ENCODE data around the gene GULP1. TPM values are rescaled to one million over a fixed set of nuclear protein-coding genes. Genes with fewer than 3 reads are reported as not detected.
A peak's percentile ranks its signal among the peaks of the same experiment; 100 is the strongest.

Gene GULP1
- total and polyA plus RNA-seq, 4 donors = 25.3 to 78.2 (median 48.2) TPM

- WGBS (ENCODE audit: insufficient coverage) = 88% methylated on average over 1 of the region's 1 CpG
- H3K27me3 ChIP-seq (ENCODE audit: control insufficient read depth, insufficient read depth, low read length) = no peaks in the 10 kb centered on the region
- H3K9me3 ChIP-seq (ENCODE audit: control insufficient read depth, insufficient read depth, low read length) = no peaks in the 10 kb centered on the region
- H3K4me3 ChIP-seq (ENCODE audit: low read depth, low read length) = no peak overlapping the region
- no peak for DNase-seq (ENCODE audit: low read depth in 4 of 6, low spot score in 6 of 6)
- H3K27ac ChIP-seq (ENCODE audit: low read depth, low read length) = no peak overlapping the region
- no peaks in the 10 kb centered on the region for H3K4me1 ChIP-seq (ENCODE audit: control insufficient read depth, insufficient read depth, low read length)
- no peaks in the 10 kb centered on the region for H3K36me3 ChIP-seq (ENCODE audit: control insufficient read depth, insufficient read depth, low read length)
These were observed 139.0 kb downstream of the GULP1 start for GRCh38 chr2:188430705-188431104.

- no peaks in the 10 kb centered on the region for H3K36me3 ChIP-seq (ENCODE audit: control insufficient read depth, insufficient read depth, low read length)
- WGBS (ENCODE audit: insufficient coverage) = no CpG with 5 or more reads among the region's 1 CpG
- H3K27ac ChIP-seq (ENCODE audit: low read depth, low read length) = no peak overlapping the region
- H3K9me3 ChIP-seq (ENCODE audit: control insufficient read depth, insufficient read depth, low read length) = no peaks in the 10 kb centered on the region
- no peak for DNase-seq (ENCODE audit: low read depth in 4 of 6, low spot score in 6 of 6)
- H3K27me3 ChIP-seq (ENCODE audit: control insufficient read depth, insufficient read depth, low read length) = no peaks in the 10 kb centered on the region
- H3K4me1 ChIP-seq (ENCODE audit: control insufficient read depth, insufficient read depth, low read length) = no peaks in the 10 kb centered on the region
- H3K4me3 ChIP-seq (ENCODE audit: low read depth, low read length) = no peak overlapping the region
These were observed 142.3 kb downstream of the GULP1 start for GRCh38 chr2:188434018-188434417.

- WGBS (ENCODE audit: insufficient coverage) = no CpG with 5 or more reads among the region's 2 CpGs
- Histone ChIP-seq H3K36me3 (ENCODE audit: control insufficient read depth, insufficient read depth, low read length) (no peaks in the 10 kb centered on the region), H3K27ac (ENCODE audit: low read depth, low read length) (no peak overlapping the region), H3K9me3 (ENCODE audit: control insufficient read depth, insufficient read depth, low read length) (no peaks in the 10 kb centered on the region), H3K4me1 (ENCODE audit: control insufficient read depth, insufficient read depth, low read length) (no peaks in the 10 kb centered on the region), H3K27me3 (ENCODE audit: control insufficient read depth, insufficient read depth, low read length) (no peaks in the 10 kb centered on the region), H3K4me3 (ENCODE audit: low read depth, low read length) (no peak overlapping the region)
- no peak for DNase-seq (ENCODE audit: low read depth in 4 of 6, low spot score in 6 of 6)
These were observed 143.4 kb downstream of the GULP1 start for GRCh38 chr2:188435115-188435514.

- Histone ChIP-seq H3K9me3 (ENCODE audit: control insufficient read depth, insufficient read depth, low read length) (no peaks in the 10 kb centered on the region), H3K4me3 (ENCODE audit: low read depth, low read length) (no peak overlapping the region), H3K36me3 (ENCODE audit: control insufficient read depth, insufficient read depth, low read length) (no peaks in the 10 kb centered on the region), H3K4me1 (ENCODE audit: control insufficient read depth, insufficient read depth, low read length) (no peaks in the 10 kb centered on the region), H3K27me3 (ENCODE audit: control insufficient read depth, insufficient read depth, low read length) (no peaks in the 10 kb centered on the region), H3K27ac (ENCODE audit: low read depth, low read length) (no peak overlapping the region)
- DNase-seq (ENCODE audit: low read depth in 4 of 6, low spot score in 6 of 6) = no peak
- no CpG with 5 or more reads among the region's 3 CpGs for WGBS (ENCODE audit: insufficient coverage)
These were observed 145.9 kb downstream of the GULP1 start for GRCh38 chr2:188437537-188437936.

GRCh38 chr2:188439986-188440385, 148.3 kb downstream of the GULP1 start:
- Histone ChIP-seq H3K27ac (ENCODE audit: low read depth, low read length) (no peak overlapping the region), H3K9me3 (ENCODE audit: control insufficient read depth, insufficient read depth, low read length) (no peaks in the 10 kb centered on the region), H3K4me1 (ENCODE audit: control insufficient read depth, insufficient read depth, low read length) (no peaks in the 10 kb centered on the region), H3K27me3 (ENCODE audit: control insufficient read depth, insufficient read depth, low read length) (no peaks in the 10 kb centered on the region), H3K4me3 (ENCODE audit: low read depth, low read length) (no peak overlapping the region), H3K36me3 (ENCODE audit: control insufficient read depth, insufficient read depth, low read length) (no peaks in the 10 kb centered on the region)
- no peak for DNase-seq (ENCODE audit: low read depth in 4 of 6, low spot score in 6 of 6)

GRCh38 chr2:188440849-188441248, 149.2 kb downstream of the GULP1 start:
- no CpG with 5 or more reads among the region's 3 CpGs for WGBS (ENCODE audit: insufficient coverage)
- H3K4me1 ChIP-seq (ENCODE audit: control insufficient read depth, insufficient read depth, low read length) = no peaks in the 10 kb centered on the region
- no peaks in the 10 kb centered on the region for H3K9me3 ChIP-seq (ENCODE audit: control insufficient read depth, insufficient read depth, low read length)
- no peaks in the 10 kb centered on the region for H3K36me3 ChIP-seq (ENCODE audit: control insufficient read depth, insufficient read depth, low read length)
- no peak overlapping the region for H3K27ac ChIP-seq (ENCODE audit: low read depth, low read length)
- DNase-seq (ENCODE audit: low read depth in 4 of 6, low spot score in 6 of 6) = no peak
- no peaks in the 10 kb centered on the region for H3K27me3 ChIP-seq (ENCODE audit: control insufficient read depth, insufficient read depth, low read length)
- H3K4me3 ChIP-seq (ENCODE audit: low read depth, low read length) = no peak overlapping the region

GRCh38 chr2:188441288-188441947, 149.7 kb downstream of the GULP1 start:
- Histone ChIP-seq H3K27ac (ENCODE audit: low read depth, low read length) (no peak overlapping the region), H3K9me3 (ENCODE audit: control insufficient read depth, insufficient read depth, low read length) (no peaks in the 10 kb centered on the region), H3K27me3 (ENCODE audit: control insufficient read depth, insufficient read depth, low read length) (no peaks in the 10 kb centered on the region), H3K36me3 (ENCODE audit: control insufficient read depth, insufficient read depth, low read length) (no peaks in the 10 kb centered on the region), H3K4me3 (ENCODE audit: low read depth, low read length) (no peak overlapping the region), H3K4me1 (ENCODE audit: control insufficient read depth, insufficient read depth, low read length) (no peaks in the 10 kb centered on the region)
- no peak for DNase-seq (ENCODE audit: low read depth in 4 of 6, low spot score in 6 of 6)
- no CpG with 5 or more reads among the region's 1 CpG for WGBS (ENCODE audit: insufficient coverage)

GRCh38 chr2:188443207-188443606, 151.5 kb downstream of the GULP1 start:
- peak in 1 of 6 donors; percentile 14 for DNase-seq (ENCODE audit: low read depth in 4 of 6, low spot score in 6 of 6)
- H3K4me1 ChIP-seq (ENCODE audit: control insufficient read depth, insufficient read depth, low read length) = no peaks in the 10 kb centered on the region
- no peaks in the 10 kb centered on the region for H3K27me3 ChIP-seq (ENCODE audit: control insufficient read depth, insufficient read depth, low read length)
- 27% methylated on average over 2 of the region's 3 CpGs for WGBS (ENCODE audit: insufficient coverage)
- H3K4me3 ChIP-seq (ENCODE audit: low read depth, low read length) = no peak overlapping the region
- no peaks in the 10 kb centered on the region for H3K9me3 ChIP-seq (ENCODE audit: control insufficient read depth, insufficient read depth, low read length)
- H3K36me3 ChIP-seq (ENCODE audit: control insufficient read depth, insufficient read depth, low read length) = no peaks in the 10 kb centered on the region
- H3K27ac ChIP-seq (ENCODE audit: low read depth, low read length) = no peak overlapping the region

GRCh38 chr2:188444106-188444835, 152.6 kb downstream of the GULP1 start:
- no peaks in the 10 kb centered on the region for H3K27me3 ChIP-seq (ENCODE audit: control insufficient read depth, insufficient read depth, low read length)
- no peaks in the 10 kb centered on the region for H3K4me1 ChIP-seq (ENCODE audit: control insufficient read depth, insufficient read depth, low read length)
- DNase-seq (ENCODE audit: low read depth in 4 of 6, low spot score in 6 of 6) = no peak
- H3K27ac ChIP-seq (ENCODE audit: low read depth, low read length) = no peak overlapping the region
- WGBS (ENCODE audit: insufficient coverage) = no CpG with 5 or more reads among the region's 3 CpGs
- no peak overlapping the region for H3K4me3 ChIP-seq (ENCODE audit: low read depth, low read length)
- no peaks in the 10 kb centered on the region for H3K36me3 ChIP-seq (ENCODE audit: control insufficient read depth, insufficient read depth, low read length)
- H3K9me3 ChIP-seq (ENCODE audit: control insufficient read depth, insufficient read depth, low read length) = peaks cover 1% of the 10 kb centered on the region

- DNase-seq (ENCODE audit: low read depth in 4 of 6, low spot score in 6 of 6) = peak in 2 of 6 donors; percentile 33 to 87
- WGBS (ENCODE audit: insufficient coverage) = no CpG with 5 or more reads among the region's 1 CpG
These were observed 157.9 kb downstream of the GULP1 start for GRCh38 chr2:188449561-188449960.

More at GRCh38 chr2:188449561-188449960, 157.9 kb downstream of the GULP1 start:
- H3K9me3 ChIP-seq (ENCODE audit: control insufficient read depth, insufficient read depth, low read length) = peaks cover 1% of the 10 kb centered on the region
- H3K4me1 ChIP-seq (ENCODE audit: control insufficient read depth, insufficient read depth, low read length) = no peaks in the 10 kb centered on the region
- H3K36me3 ChIP-seq (ENCODE audit: control insufficient read depth, insufficient read depth, low read length) = no peaks in the 10 kb centered on the region
- H3K27ac ChIP-seq (ENCODE audit: low read depth, low read length) = no peak overlapping the region
- H3K27me3 ChIP-seq (ENCODE audit: control insufficient read depth, insufficient read depth, low read length) = no peaks in the 10 kb centered on the region
- no peak overlapping the region for H3K4me3 ChIP-seq (ENCODE audit: low read depth, low read length)

All from spinal cord (tissue), 10 donors.